Measurements from ENCODE around the gene AFAP1. TPM values are rescaled to one million over a fixed set of nuclear protein-coding genes. Genes with fewer than 3 reads are reported as not detected.

Gene AFAP1
- total and polyA plus RNA-seq, 2 experiments from 2014 or later: 10.5 to 31.9 TPM

- Histone ChIP-seq H3K4me1 (ENCODE audit: low read depth) (peaks cover 13% of the 10 kb centered on the region), H3K27ac (no peak overlapping the region), H3K27me3 (no peaks in the 10 kb centered on the region), H3K36me3 (peaks cover 9% of the 10 kb centered on the region), H3K9me3 (ENCODE audit: low read depth) (no peaks in the 10 kb centered on the region), H3K4me3 (no peak overlapping the region)
- TF ChIP-seq CTCF (IDR thresholded peaks at IDR 0.05; ENCODE audit: low read depth, low read length): no peak
- DNase-seq (ENCODE audit: low read depth in 1 of 2, low spot score in 1 of 2): no peak
Measured at GRCh38 chr4:7799736-7800135, 139.9 kb downstream of the AFAP1 start.

GRCh38 chr4:7799306-7799705 lies 140.4 kb downstream of the AFAP1 start:
- peaks cover 9% of the 10 kb centered on the region for H3K36me3 ChIP-seq
- no peak overlapping the region for H3K27ac ChIP-seq
- H3K9me3 ChIP-seq (ENCODE audit: low read depth): no peaks in the 10 kb centered on the region
- peaks cover 13% of the 10 kb centered on the region for H3K4me1 ChIP-seq (ENCODE audit: low read depth)
- no peak for DNase-seq (ENCODE audit: low read depth in 1 of 2, low spot score in 1 of 2)
- H3K27me3 ChIP-seq: no peaks in the 10 kb centered on the region
- TF ChIP-seq CTCF (IDR thresholded peaks at IDR 0.05; ENCODE audit: low read depth, low read length): no peak
- H3K4me3 ChIP-seq: no peak overlapping the region

- DNase-seq (ENCODE audit: low read depth in 1 of 2, low spot score in 1 of 2): no peak
- H3K27me3 ChIP-seq: no peaks in the 10 kb centered on the region
- no peaks in the 10 kb centered on the region for H3K9me3 ChIP-seq (ENCODE audit: low read depth)
- no peak overlapping the region for H3K27ac ChIP-seq
- no peak for TF ChIP-seq CTCF (IDR thresholded peaks at IDR 0.05; ENCODE audit: low read depth, low read length)
- peaks cover 8% of the 10 kb centered on the region for H3K4me1 ChIP-seq (ENCODE audit: low read depth)
- peaks cover 9% of the 10 kb centered on the region for H3K36me3 ChIP-seq
- H3K4me3 ChIP-seq: no peak overlapping the region
Measured at GRCh38 chr4:7798178-7798995, 141.3 kb downstream of the AFAP1 start.

- DNase-seq (ENCODE audit: low read depth in 1 of 2, low spot score in 1 of 2): no peak
- Histone ChIP-seq H3K4me1 (ENCODE audit: low read depth) (no peaks in the 10 kb centered on the region), H3K9me3 (ENCODE audit: low read depth) (no peaks in the 10 kb centered on the region), H3K4me3 (no peak overlapping the region), H3K27me3 (no peaks in the 10 kb centered on the region), H3K36me3 (peaks cover 11% of the 10 kb centered on the region), H3K27ac (no peak overlapping the region)
- TF ChIP-seq CTCF (IDR thresholded peaks at IDR 0.05; ENCODE audit: low read depth, low read length): no peak
Measured at GRCh38 chr4:7797330-7797729, 142.3 kb downstream of the AFAP1 start.

- H3K36me3 ChIP-seq: peaks cover 13% of the 10 kb centered on the region
- H3K27ac ChIP-seq: no peak overlapping the region
- no peaks in the 10 kb centered on the region for H3K4me1 ChIP-seq (ENCODE audit: low read depth)
- no peaks in the 10 kb centered on the region for H3K9me3 ChIP-seq (ENCODE audit: low read depth)
- H3K4me3 ChIP-seq: no peak overlapping the region
- no peak for DNase-seq (ENCODE audit: low read depth in 1 of 2, low spot score in 1 of 2)
- TF ChIP-seq CTCF (IDR thresholded peaks at IDR 0.05; ENCODE audit: low read depth, low read length): no peak
- no peaks in the 10 kb centered on the region for H3K27me3 ChIP-seq
Measured at GRCh38 chr4:7795983-7796382, 143.7 kb downstream of the AFAP1 start.

All from cardiac muscle cell (in vitro differentiated cells and primary cell).